ENCODE measurements around the gene ZMYM4.
A peak's percentile ranks its signal among the peaks of the same experiment; 100 is the strongest.

The ZMYM4 gene

DNA sequence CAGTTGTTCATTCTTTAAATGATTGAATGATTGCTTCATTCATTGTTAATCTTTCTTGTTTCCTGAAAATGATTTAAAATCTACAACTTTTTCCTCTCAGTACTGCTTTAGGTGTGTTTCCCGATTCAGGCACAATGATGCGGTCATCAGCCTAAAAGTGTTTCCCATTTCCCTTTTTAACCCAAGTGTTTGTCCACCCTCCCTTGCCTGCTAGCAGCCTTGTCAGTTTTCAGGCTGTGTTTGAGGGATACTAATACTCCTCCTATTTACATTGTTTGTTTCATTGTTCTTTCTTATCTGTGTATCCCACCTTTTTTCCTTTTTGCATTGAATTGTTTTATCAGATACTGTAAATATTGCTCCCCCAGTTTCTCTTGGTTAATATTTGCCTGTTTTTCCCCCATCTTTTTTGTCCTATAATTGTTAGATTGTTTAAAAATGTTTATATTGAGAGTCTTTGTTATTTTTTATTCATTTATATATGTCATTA lies 157.6 kb downstream of the ZMYM4 start:
- DNase-seq = no peak

DNA sequence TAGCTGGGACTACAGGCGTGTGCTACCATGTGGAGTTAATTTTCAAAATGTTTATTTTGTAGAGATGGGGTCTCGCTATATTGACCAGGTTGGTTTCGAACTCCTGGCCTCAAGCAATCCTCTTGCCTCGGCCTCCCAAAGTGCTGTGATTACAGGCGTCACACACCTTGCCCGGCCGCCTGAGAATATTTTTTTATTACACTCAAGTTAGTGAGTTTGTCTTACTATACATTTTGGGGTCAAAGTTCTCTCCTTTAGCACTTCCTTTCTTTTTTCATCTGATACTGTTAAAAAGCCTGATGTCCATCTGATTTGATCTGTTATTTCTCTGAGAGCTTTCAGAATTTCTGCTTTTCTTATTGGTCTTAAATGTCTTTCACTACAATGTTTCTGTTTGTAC lies 159.9 kb downstream of the ZMYM4 start:
- DNase-seq = no peak

DNA sequence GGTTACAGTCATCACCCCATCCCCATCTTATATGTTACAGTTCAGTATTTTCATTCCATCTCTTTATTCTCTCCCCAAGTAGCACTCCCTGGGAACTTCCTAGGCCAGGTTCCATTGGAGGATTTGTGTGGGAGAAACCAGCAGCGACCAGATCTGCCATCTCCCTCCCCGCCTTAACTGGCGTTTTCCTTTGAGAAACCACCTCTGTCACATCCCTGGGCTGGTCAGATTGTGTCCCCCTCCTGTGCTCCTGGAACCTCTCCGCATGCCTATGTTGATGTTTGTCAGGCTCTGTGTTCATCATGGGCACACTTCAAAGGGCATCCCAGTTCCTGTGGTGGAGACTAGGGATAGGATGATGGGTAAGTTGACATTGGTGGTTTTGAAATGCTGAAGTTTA lies 162.3 kb downstream of the ZMYM4 start:
- no peak for DNase-seq

DNA sequence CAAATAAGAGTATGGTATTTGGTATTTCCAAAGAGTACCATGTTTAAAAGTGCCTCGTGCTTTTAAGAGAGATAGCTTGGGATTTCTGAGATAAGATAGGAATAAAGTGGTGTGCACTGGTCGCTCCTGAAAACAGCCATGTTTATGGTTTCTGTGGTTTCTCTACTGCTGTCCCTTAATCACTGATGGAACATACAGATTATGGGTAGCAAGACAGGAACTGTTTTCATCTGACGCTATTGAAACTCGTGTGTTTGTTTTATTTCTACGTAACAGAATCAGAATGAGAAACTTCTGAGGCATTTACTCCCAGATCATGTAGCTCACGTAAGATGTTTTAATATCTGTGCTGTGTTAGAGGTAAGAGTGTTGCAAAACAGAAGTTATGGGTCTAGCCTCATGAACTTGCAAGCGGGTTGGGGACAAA lies 162.7 kb downstream of the ZMYM4 start:
- DNase-seq = no peak

DNA sequence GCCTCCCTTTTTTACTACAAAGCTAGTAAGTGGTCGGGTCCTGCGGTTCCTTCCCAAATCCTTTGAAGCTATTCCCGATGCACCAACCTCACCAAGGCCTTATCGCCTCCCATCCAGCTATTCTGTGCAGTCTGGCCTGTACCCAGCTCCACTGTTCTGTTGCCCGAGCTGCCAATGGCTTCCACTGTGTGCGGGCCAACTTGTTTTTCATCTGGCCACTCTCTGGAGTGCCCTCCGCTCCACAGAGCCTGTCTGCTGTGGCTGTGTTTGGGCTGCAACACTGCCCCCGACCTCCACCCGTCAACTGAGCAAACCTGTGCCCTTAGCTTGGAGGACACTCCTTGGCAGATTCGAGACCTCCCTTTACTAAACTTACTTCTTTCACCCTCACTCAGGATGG lies 163.7 kb downstream of the ZMYM4 start:
- no peak for DNase-seq

DNA sequence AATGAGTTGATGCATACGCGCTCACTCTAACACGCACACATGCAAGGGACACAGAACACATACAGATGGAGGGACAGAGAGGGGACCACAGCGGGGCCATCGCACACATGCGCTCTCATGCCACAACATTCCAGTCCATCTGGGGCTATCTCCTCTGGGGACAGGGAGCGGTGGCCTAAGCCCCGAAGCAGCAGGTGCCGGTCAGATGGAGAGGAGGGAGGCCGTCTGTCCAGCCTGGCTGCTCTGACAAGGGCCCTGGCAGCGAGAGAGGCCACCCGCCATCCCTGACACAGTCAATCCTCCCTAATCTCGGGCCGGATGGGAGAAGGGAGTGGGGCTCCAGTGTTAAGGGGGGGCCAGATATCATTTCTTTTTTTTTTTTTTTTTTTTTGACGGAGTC lies 165.2 kb downstream of the ZMYM4 start:
- DNase-seq = no peak

DNA sequence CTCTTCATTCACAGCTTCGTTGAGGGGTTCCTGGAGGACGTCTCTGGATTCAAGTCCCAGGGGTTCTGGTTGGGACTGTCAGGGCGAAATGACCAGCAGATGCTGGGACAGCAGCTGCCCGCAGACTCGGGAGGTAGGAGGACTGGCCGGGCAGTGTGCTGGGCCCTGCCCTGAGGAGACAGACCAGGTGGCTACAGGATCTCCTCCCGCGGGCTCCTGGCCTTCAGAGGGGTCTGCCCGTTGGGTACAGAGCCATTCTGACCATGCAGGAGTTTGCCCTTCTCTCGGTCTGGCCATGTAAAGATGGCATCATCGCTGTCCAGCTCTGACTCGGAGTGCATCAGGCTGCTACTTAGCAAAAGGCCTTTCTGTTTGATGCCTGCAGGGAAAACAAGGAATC lies 166.2 kb downstream of the ZMYM4 start:
- DNase-seq = no peak

DNA sequence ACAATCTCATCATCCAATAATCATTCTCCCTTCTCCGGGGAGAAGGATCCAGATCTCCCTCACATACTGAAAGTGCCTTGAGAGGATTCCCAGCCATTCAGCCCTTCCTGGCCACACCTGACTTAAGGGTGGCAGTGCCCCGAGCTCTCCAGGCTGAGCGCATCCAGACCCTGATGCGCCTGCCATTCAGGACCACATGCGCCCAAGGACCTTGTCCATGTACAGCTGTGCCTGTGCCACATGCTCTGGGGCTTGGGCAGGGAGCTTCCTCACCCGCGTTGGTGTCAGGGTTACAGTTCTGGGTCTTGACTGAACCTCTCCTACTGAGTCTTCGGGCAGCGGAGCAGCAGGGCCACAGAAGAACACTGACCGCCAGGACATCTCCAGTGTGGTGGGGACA lies 167.6 kb downstream of the ZMYM4 start:
- DNase-seq = no peak

DNA sequence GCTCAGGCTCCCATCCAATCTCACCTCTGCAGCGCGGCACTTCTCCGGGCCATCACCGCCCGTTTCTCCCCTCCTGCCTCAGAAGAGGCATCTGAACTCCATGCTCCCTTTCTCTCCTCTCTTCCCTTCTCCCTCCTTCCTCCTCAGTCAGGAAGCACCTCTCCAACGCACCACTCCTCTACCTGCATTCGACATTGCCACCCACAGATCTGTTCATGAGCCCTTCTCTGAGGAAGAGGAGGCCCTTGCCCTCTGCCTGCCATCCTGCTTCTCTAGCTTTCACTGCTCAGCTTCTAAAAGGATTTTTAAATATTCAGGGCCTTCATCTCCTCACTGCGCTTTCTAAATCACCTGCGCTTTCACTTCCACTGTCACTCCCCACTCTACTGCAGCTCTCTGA lies 168.7 kb downstream of the ZMYM4 start:
- no peak for DNase-seq

DNA sequence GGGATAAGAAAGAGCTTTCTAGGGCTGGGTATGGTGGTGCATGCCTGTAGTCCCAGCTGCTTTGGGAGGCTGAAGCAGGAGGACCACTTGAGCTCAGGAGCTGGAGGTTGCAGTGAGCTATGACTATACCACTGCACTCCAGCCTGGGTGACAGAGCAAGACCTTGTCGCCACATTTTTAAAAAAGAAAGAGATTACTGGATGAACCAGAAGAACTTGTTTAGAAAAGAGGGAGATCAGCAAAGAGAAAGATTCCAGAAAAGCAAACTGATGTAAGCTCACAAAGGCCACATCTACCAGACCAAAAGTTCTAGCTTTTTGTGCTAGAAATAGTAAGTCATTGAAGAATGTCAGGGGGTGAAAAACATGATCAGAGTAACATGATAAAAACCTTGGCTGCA lies 171.1 kb downstream of the ZMYM4 start:
- DNase-seq = no peak

DNA sequence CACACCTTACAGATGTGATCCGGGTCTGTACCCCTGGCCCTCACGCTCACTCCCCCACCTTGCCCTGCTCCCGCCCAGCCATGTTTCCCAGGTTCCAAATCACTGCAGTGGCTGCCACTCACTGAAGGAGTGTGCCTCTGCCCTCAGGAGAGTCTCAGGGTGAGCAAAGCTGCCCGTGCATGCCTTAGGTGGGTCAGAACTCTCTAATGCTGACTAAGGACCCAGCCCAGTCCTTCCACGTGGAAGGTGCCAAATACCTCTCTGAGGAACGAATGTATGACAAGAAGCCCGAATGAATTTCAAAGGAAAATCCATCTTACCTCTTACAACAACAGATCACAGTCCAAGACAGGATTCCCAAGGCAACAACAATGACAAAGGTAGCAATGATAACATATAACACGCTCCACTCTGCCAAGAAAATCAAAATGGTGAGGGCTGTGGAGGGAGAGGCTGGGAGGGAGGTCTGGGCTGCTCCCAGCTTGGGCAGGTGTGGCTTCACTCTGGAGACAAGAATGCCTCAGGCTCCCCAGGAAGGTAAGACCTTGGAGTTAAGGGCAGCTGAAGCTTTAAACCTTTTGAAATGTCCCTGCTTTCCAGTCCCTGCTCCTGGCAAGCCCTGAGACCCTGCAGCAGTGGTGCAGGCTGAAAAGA lies 173.5 kb downstream of the ZMYM4 start:
- no peak for DNase-seq

DNA sequence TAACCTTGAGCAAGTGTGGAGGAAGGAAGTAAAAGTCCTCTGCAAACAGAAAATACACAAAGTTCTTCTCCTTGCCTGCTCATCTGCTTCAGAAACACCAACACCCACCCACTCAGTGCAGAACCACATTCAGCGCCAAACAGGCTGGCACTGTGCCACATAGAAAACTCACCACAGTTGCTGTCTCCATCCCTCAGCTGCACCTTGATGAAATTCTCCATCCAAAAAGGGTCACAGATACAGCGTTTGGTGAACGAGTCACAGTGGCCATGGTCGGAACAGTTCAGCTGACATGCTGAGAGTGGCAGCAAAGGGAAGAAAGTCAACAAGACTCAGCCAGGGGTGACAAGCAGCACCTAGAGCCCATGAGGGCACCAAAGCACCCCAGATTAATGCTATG lies 174.2 kb downstream of the ZMYM4 start:
- DNase-seq = no peak

DNA sequence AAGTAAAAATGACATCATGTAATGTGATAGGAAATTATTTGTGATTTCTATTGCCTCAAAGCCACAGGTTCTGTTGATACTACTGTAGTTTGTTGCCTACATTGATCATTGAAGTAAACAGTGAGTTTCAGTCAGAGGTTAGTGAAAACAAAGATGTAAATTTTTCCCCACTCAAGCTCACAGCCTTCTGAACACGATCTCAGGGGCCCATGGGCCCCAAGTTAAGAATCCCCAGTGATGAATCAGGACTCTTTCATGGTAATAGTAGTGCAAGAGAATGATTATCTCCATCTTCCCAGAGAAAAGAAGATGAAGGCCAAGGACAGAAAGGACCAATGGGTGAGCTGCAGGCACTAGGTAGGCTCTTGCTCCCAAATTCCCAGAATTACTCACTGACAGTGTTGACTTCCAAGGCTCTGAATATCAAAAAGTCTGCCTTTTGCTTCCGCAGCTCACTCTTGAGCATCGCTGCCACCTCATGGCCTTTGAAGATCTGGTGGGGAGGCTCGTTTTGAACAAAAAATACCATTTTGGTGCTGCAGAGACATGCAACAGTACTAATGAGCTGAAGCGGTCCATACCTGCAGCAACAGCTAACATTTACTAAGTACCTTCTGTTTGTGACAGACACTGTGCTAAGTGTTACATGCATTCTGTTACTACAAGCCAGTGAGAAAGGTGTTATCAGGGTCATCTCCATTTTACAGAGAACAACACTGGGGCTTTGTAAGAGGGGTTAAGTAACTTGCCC lies 175.4 kb downstream of the ZMYM4 start:
- no peak for DNase-seq

DNA sequence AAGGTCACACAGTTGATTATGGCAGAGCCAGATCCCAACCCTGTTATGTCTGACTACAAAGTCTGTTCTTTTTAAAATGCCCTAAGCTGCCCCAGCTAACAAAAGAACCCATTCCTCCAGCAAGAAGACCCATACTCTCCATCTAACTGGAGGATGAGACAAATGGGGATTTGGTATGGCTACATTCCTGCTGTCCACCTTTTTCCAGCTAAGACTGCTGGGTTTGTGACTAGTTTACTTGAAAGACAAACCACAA lies 175.9 kb downstream of the ZMYM4 start:
- DNase-seq = no peak

DNA sequence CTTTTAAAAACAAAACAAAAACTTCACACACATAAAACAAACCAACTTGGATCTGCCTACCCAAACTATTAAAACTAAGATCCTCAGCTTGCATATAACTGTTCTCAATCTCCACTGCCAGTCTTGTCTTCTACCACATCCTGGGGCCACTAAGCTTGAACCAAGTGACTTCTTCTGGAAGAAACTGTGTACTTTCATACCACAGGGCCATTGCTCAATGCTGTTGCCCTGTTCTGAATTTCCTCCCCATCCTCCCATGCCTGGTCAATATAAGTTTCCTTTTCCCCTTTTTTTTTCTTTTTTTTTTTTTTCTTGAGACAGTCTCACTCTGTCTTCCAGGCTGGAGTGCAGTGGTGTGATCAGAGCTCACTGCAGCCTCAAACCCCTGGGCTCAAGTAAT lies 178.8 kb downstream of the ZMYM4 start:
- DNase-seq = no peak

DNA sequence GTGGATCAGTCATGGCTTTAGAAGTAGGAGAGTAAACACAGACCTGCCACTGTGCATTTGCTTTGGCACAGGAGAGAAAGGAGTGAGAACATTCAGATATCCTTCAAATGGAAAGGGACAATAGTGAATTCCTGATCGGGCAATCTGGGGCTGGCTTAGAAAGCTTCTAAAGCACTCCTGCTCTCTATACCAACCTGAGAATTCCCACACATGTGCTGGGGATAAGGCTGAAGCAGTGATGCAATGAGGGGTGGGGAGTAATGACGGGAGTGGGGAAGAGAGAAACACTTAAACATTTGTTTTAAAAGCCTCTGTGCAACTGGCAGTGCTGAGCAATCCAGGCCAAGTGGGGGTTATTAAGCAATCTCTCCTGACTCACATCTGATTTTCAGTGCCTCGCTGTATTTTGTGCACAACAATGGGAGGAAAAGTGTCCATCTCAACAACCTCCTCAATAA lies 179.9 kb downstream of the ZMYM4 start:
- DNase-seq = peak; percentile 39

DNA sequence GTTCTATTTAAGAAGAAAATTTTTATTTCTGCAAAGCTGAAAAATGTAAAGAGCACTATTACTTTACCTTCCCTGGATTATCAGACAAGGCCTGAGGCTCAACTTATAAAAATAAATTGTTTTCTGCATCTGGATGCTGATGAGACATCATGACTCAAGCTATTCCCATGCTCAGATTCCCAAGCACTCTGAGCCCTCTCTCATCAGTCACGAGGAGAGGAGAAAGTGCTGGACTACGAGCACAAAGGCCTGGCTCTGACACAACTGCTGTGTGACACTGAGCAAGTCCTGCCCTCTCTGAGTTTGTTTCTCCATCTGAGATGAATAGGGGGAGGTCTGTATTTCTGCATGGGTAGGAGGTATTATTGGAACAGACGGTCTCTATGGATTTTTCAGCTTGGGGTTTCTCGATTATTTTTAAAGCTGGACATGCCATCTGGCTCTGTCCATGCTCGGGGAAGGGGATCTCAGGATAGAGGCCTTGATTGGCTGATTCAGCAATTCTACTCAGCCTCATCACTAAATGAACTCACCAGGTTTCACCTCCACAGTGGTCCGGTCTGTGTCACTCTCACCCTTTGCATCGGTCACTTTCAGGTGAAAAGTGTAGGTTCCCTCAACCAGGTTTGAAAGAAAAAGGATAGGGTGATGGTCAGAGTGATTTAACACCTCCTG lies 181.0 kb downstream of the ZMYM4 start:
- no peak for DNase-seq

DNA sequence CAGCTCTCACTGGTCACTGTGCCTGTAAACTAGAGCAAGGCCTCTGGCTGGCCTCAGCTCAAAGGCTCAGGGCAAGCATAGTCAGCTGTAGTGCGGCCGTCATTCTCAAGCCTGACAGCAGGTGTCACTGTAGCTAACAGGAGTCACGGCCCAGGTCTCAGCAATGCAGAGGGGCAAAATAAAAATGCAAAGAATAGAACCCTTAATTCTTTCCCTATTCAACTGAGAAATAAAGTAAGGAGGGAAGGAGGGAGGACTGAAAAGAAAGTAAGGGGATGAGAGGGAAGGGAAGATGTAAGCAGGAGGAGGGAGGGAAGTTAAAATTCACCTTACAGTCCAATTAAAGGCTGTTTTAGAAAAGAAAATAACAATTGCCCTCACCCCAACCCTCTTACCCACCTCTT lies 182.6 kb downstream of the ZMYM4 start:
- DNase-seq = peak; percentile 18

DNA sequence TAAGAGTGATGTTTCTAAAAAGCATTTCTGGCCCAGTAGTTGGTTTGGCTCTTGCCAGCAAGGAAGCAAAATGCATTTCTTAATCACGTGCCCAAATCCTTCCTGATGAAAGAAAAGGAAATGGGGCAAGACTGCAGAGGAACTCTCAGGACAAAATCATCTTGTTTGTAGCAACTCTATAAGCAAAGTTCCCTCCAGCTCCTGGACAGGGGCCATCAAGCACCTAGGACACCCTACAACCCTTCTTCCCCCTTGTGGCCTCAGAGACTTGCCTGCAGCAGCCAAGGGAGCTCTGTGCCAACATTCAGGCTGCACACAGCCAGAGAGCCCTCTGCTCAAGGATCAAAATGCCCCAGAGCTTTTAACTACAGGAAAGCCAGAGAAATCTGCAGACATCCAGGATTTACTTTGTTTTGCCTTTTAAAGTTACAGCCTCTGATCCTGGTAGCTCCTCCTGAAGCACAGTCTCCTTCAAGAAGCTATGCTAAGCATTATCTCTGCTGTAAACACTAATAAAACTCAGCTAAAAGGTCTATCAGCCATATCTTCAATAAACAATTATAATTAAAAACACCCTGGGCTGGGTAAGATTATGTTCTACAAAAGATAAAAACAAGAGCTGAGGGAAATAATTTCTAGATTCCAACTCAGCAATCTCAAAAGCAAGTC lies 183.7 kb downstream of the ZMYM4 start:
- no peak for DNase-seq

DNA sequence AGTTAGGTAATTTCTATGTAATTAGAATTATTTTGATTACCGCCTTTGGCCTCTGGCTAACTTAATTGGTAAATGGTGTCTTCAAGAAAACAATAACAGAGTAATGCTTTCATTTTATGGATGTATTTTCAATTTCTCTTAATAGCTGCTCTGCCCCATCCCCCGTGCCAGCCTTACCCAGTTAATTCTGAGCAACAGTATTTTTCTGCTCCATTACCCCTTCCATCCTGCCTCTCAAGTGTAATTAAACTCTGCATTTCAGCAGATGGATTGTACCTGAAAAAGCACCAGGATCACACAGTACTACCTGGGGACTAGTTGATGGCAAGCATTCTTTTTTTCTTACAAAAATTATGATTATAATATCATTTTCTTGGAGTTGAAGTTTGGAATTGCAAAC lies 184.5 kb downstream of the ZMYM4 start:
- DNase-seq = no peak

DNA sequence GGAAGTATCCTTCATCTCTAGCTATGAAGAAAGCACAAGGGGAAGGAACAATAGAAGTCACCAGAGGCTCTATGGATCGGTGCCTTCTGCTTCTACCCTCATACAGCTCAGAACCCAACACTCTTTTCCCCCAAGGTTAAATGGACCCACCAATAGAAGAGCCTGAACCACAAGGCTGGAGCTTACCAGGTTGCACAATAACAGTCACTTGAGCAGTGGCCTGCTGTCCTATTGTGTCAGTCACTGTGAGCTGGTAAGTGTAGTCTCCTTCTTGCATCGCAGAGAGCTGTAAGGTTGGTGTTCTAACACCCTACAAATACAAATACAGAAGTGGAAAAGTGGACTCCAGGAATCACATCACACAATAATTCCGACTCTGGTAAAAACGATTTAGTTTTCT lies 185.7 kb downstream of the ZMYM4 start:
- no peak for DNase-seq

DNA sequence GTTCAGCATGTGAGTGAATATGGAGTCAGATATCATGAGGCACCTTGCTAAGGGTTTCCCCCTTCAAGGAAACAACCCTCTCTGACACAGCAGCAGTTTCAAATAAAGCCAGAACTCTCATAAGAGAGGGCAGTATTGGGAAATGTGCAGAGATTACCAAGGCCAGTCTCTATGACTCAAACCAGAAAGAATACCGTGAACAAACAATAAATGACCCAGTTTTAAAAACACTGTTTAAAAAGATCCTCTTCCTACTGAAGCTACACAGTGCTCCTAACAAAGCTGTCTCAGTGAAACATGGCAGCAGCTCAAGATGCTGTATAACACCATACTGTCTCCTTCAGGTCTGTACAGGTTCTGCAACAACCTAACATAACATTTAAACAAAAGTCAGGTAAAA lies 186.1 kb downstream of the ZMYM4 start:
- no peak for DNase-seq

DNA sequence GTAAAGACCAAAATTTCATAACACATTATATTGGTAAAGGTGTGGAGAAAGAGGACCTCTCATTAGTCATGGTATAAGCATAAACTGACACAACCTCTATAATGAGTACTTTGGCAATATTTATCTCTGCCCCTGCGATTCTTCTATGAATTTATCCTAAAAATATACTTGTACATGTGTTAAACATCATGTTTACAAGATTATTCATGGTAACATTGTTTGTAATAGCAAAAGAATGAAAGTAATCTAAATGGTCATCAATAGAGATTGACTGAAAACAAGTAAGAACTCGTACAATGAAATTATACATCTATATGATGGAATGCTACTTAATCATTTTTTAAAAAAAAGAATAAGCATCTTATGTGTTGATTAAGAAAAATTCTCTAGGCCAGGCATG lies 192.3 kb downstream of the ZMYM4 start:
- DNase-seq = no peak
